ENCODE data around the gene HTR3D.

HTR3D gene, protein sequence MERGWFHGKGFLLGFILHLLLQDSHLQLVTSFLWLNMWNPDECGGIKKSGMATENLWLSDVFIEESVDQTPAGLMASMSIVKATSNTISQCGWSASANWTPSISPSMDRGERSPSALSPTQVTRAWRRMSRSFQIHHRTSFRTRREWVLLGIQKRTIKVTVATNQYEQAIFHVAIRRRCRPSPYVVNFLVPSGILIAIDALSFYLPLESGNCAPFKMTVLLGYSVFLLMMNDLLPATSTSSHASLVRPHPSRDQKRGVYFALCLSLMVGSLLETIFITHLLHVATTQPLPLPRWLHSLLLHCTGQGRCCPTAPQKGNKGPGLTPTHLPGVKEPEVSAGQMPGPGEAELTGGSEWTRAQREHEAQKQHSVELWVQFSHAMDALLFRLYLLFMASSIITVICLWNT

DNA sequence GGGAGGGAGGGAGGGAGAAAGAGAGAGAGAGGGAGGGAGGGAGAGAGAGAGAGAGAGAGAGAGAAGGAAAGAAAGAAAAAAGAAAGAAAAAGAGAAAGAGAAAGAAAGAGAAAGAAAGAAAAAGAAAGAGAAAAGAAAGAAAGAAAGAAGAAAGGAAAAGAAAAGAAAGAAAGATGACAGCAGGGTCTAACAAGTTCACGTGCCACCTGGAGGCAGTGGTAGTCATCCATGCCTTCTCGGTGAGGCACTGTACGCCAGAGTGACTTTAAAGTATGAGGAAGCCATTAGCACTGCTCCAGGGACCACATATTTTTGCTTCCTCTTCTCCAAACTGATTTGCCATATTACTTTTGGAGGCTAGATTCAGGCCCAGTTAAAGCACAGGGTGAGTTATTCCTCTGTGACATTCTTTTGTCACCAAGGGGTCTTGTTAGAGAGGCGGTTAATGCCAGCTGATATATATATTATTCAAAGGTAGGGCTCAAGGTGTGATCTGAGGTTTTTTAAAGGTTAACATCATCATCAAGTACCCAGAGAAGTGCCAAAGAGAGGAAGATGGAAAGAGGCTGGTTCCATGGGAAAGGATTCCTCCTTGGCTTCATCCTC is at the start of gene HTR3D:
Gene HTR3D, plus strand, starts transcription at position 556 of the 606 bp plus-strand sequence. Its CDS starts 0 bp downstream, at position 556.
- DNase-seq (ENCODE audit: low read depth): no peak
- TF ChIP-seq, protein P1, sequence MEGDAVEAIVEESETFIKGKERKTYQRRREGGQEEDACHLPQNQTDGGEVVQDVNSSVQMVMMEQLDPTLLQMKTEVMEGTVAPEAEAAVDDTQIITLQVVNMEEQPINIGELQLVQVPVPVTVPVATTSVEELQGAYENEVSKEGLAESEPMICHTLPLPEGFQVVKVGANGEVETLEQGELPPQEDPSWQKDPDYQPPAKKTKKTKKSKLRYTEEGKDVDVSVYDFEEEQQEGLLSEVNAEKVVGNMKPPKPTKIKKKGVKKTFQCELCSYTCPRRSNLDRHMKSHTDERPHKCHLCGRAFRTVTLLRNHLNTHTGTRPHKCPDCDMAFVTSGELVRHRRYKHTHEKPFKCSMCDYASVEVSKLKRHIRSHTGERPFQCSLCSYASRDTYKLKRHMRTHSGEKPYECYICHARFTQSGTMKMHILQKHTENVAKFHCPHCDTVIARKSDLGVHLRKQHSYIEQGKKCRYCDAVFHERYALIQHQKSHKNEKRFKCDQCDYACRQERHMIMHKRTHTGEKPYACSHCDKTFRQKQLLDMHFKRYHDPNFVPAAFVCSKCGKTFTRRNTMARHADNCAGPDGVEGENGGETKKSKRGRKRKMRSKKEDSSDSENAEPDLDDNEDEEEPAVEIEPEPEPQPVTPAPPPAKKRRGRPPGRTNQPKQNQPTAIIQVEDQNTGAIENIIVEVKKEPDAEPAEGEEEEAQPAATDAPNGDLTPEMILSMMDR (conservative IDR thresholded peaks at IDR 0.05; ENCODE audit: low read length): no peak
- no peak within 1 kb of the TSS for H3K4me3 ChIP-seq (ENCODE audit: low read length)

DNA sequence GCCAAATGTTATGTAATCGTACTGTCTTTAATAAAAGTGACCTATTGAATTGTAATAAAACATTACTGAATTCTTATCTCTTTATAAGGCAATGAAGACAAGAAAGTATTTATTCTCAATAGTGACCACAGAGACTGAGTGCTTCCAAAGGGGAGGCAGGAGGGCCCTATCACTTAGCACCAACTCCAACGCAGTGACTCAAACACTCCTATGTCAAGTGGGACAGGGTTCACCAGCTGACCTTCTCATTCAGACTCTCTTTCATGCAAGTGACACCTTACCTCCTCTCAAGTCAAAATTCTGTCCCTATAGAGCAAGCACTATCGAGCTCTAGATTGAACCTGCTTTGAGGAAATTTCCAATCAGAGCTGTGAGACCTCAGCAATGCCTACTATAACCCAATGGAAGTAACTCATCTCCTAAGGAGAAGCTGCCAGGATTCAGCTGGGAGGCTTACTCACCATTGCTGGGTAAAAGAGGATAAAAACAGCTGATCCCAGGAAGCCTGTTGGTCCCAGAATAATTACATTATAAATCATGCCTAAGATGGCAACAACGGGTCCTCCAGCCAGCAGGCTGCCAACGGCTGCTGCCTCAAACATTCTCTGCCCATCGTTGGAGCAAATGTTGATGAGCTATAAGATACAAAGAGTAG is 49.4 kb upstream of the HTR3D start:
- DNase-seq (ENCODE audit: low read depth): no peak
- no peak overlapping the region for H3K4me3 ChIP-seq (ENCODE audit: low read length)
- TF ChIP-seq, protein P1 (conservative IDR thresholded peaks at IDR 0.05; ENCODE audit: low read length): no peak

DNA sequence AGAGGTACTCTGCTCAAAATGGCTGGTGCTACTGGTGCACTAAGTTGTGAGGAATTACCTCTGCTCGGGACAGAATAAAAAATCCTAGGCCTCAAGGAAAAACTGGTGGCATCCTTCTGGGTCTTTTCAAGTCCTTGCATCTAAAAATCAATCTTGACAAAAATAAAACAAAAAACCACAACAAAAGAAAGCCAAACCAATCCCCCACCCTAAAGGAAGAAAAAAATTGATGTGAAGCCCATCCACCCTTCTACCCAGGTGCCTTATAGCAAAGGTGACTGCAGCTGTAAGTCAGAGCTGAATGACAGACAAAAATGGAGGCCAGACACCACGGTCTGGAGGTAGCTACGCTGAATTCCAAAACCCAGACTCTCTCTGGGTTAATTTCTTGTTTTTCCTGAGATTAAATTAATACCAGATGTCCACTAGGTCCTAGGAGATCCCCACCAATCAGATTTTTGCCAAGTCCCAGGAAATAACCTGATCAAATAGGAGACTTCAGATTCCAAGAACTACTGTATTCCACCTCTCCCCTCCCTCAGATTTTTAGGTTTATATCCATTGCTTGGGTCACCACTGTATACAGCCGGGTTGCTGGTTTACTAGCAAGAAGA is 47.3 kb upstream of the HTR3D start:
- TF ChIP-seq, protein P1 (conservative IDR thresholded peaks at IDR 0.05; ENCODE audit: low read length): no peak
- H3K4me3 ChIP-seq (ENCODE audit: low read length): no peak overlapping the region
- peak; percentile 32 for DNase-seq (ENCODE audit: low read depth)

DNA sequence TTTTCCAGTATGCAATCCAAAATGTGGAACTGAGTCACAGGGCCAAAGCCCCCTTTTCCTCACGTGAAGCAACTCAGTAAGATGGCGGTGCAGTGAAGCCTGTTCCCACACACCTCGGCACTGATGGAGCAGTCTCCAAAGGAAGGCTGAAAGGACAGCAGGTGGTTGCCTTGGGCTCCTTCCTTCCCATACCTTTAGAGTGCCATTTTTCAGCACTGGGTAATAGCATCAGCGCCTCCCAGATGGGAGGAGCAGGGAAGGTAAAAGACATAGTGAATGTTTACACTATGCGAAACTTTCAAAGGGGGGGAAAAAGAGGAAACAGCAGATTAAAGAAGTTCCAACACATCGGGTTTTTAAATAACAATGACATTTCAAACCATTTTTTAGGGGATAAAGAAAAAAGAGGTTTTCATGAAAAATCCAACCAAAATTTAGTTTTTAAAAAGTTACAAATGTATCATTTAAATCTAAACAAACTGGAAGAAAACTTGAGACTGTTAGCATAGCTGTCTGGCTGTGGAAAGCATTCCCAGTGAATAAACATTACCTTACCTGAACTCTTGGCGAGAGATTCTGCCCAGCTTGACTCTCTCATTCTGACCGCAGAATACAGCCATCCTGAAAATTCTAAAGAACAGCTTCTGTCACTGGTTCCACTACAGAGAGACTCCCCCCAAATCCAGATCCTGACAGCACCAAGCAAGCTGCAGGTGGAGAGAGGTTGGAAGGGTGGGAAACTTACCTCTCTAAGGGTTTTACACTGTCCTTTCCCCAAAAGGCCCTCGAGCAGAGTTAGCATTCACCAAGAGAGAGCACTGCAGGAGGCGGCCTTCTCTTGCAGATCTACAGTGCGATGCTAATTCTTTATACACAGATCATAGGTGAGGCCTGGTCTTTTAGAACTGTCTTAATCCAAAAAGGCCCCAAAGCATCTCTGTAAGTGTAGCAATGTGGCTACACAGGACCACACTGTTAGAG is 46.5 kb upstream of the HTR3D start:
- no peak overlapping the region for H3K4me3 ChIP-seq (ENCODE audit: low read length)
- no peak for DNase-seq (ENCODE audit: low read depth)
- TF ChIP-seq, protein P1 (conservative IDR thresholded peaks at IDR 0.05; ENCODE audit: low read length): no peak

DNA sequence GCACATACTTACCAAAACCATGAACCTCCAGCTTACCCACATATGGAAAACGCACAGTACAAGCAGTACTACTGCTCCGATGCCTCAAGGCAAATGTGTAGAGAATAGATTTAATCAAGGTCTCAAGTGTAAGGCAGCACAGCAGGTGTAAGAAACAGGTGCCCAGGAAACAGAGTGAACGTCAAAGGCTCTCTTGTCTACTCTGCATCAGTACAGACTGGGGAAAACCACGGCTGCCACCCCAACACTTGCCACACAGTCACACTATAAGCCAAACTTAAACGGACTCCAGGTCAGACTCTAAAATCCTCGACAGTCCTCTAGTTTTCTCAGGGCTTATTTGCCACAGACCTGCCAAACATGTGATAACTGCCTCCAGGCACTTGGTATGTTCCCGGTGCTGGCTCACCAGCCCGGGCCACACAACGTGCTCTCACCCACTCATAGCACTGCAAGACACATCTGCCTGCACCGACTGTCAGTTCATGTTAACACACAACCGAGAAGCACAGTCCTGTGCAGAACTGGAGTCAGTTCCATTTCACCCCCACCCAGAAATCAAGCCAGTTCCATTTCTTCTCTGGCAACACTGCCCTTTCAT is 44.4 kb upstream of the HTR3D start:
- H3K4me3 ChIP-seq (ENCODE audit: low read length): no peak overlapping the region
- TF ChIP-seq, protein P1 (conservative IDR thresholded peaks at IDR 0.05; ENCODE audit: low read length): no peak
- DNase-seq (ENCODE audit: low read depth): no peak
